Esophagus (tissue), 2 donors: Measurements from ENCODE around the gene PHF21A. TPM values are rescaled to one million over a fixed set of nuclear protein-coding genes. Genes with fewer than 3 reads are reported as not detected.

Experiments used
- H3K27ac ChIP-seq, 2 donors: one replicate each; pipeline ENCODE4 v1.5.1; 2013; ENCODE audit warnings: low read depth in 2 of 2, mild to moderate bottlenecking in 2 of 2, inconsistent platforms in 1 of 2, low read length in 1 of 2, moderate library complexity in 1 of 2
- H3K27me3 ChIP-seq, 2 donors: one replicate each; pipeline ENCODE4 v1.6.1; 2013; ENCODE audit warnings: low read length in 2 of 2, control low read depth in 1 of 2, mild to moderate bottlenecking in 1 of 2; ENCODE audit not compliant: insufficient read depth in 2 of 2, control insufficient read depth in 1 of 2
- H3K36me3 ChIP-seq, 2 donors: one replicate each; pipeline ENCODE4 v1.6.1; 2013; ENCODE audit warnings: low read length in 1 of 2; ENCODE audit not compliant: control insufficient read depth in 2 of 2, insufficient read depth in 2 of 2
- H3K4me1 ChIP-seq, 2 donors: one replicate each; pipeline ENCODE4 v1.6.1; 2013; ENCODE audit warnings: low read length in 1 of 2; ENCODE audit not compliant: control insufficient read depth in 2 of 2, insufficient read depth in 2 of 2
- H3K4me3 ChIP-seq, 2 donors: one replicate each; pipeline ENCODE4 v1.5.1; 2013; ENCODE audit warnings: low read length in 2 of 2, mild to moderate bottlenecking in 2 of 2, low read depth in 1 of 2, moderate library complexity in 1 of 2
- H3K9me3 ChIP-seq, 2 donors: one replicate each; pipeline ENCODE4 v1.6.1; 2013; ENCODE audit warnings: mild to moderate bottlenecking in 2 of 2, low read depth in 1 of 2, low read length in 1 of 2, moderate library complexity in 1 of 2; ENCODE audit not compliant: control insufficient read depth in 2 of 2, insufficient read depth in 1 of 2
- WGBS, 2 donors: extraction: QIAGEN DNeasy Blood & Tissue Kit; methylation state at CpG; one replicate each; pipeline ENCODE4 v1.1.7; 2013; 5-methylcytosine and 5-hydroxymethylcytosine counted together
- polyA plus RNA-seq, 2 donors: library from polyadenylated mRNA; stranded (reverse); fragments of 200-250 nt; gene quantifications; one replicate each; pipeline ENCODE4 v1.2.3, GENCODE V29; 2013
- donor health status: healthy with polysubstance abuse.
- donor health status: Bipolar disorder and iron deficiency.

PHF21A gene
- polyA plus RNA-seq, 2 donors: 8.8 to 14.0 TPM

- Histone ChIP-seq H3K9me3 (no peaks in the 10 kb centered on the region), H3K4me3 (no peak overlapping the region), H3K27me3 (no peaks in the 10 kb centered on the region), H3K4me1 (no peaks in the 10 kb centered on the region), H3K36me3 (no peaks in the 10 kb centered on the region), H3K27ac (no peak overlapping the region)
- 80 to 85% methylated on average over 17 of the region's 17 CpGs for WGBS, 2 donors
These were observed 21.3 kb upstream of the PHF21A start for GRCh38 chr11:46142561-46142960.

- Histone ChIP-seq H3K27me3 (no peaks in the 10 kb centered on the region), H3K27ac (no peak overlapping the region), H3K4me1 (no peaks in the 10 kb centered on the region), H3K36me3 (no peaks in the 10 kb centered on the region), H3K4me3 (no peak overlapping the region), H3K9me3 (no peaks in the 10 kb centered on the region)
- WGBS, 2 donors: 94 to 95% methylated on average over 3 of the region's 3 CpGs
These were observed 20.3 kb upstream of the PHF21A start for GRCh38 chr11:46141597-46141996.

- H3K27ac ChIP-seq: no peak overlapping the region
These were observed 13.3 kb upstream of the PHF21A start for GRCh38 chr11:46134540-46134939.

GRCh38 chr11:46134061-46134460 lies 12.8 kb upstream of the PHF21A start:
- no peaks in the 10 kb centered on the region for H3K9me3 ChIP-seq

More at GRCh38 chr11:46134540-46134939, 13.3 kb upstream of the PHF21A start:
- H3K36me3 ChIP-seq: no peaks in the 10 kb centered on the region
- H3K4me1 ChIP-seq: no peaks in the 10 kb centered on the region
- H3K27me3 ChIP-seq: no peaks in the 10 kb centered on the region
- H3K4me3 ChIP-seq: no peak overlapping the region
- H3K9me3 ChIP-seq: no peaks in the 10 kb centered on the region
- 79 to 89% methylated on average over 3 of the region's 3 CpGs for WGBS, 2 donors

GRCh38 chr11:46133119-46133518 lies 11.9 kb upstream of the PHF21A start:
- no peak overlapping the region for H3K4me3 ChIP-seq
- H3K27me3 ChIP-seq: no peaks in the 10 kb centered on the region
- 43 to 52% methylated on average over 3 of the region's 3 CpGs for WGBS, 2 donors
- no peaks in the 10 kb centered on the region for H3K9me3 ChIP-seq
- H3K4me1 ChIP-seq: no peaks in the 10 kb centered on the region
- no peak overlapping the region for H3K27ac ChIP-seq
- H3K36me3 ChIP-seq: no peaks in the 10 kb centered on the region

More at GRCh38 chr11:46134061-46134460, 12.8 kb upstream of the PHF21A start:
- H3K4me3 ChIP-seq: no peak overlapping the region
- no peaks in the 10 kb centered on the region for H3K4me1 ChIP-seq
- no peak overlapping the region for H3K27ac ChIP-seq
- no peaks in the 10 kb centered on the region for H3K27me3 ChIP-seq
- WGBS, 2 donors: 64 to 85% methylated on average over 4 of the region's 4 CpGs
- no peaks in the 10 kb centered on the region for H3K36me3 ChIP-seq

- Histone ChIP-seq H3K4me1 (no peaks in the 10 kb centered on the region), H3K36me3 (no peaks in the 10 kb centered on the region), H3K9me3 (no peaks in the 10 kb centered on the region), H3K4me3 (no peak overlapping the region), H3K27ac (no peak overlapping the region), H3K27me3 (no peaks in the 10 kb centered on the region)
- 70 to 72% methylated on average over 3 of the region's 3 CpGs for WGBS, 2 donors
These were observed 9.2 kb upstream of the PHF21A start for GRCh38 chr11:46130286-46130940.

GRCh38 chr11:46129133-46129532 lies 7.9 kb upstream of the PHF21A start:
- no peaks in the 10 kb centered on the region for H3K9me3 ChIP-seq
- no peaks in the 10 kb centered on the region for H3K27me3 ChIP-seq
- no peak overlapping the region for H3K4me3 ChIP-seq
- no peaks in the 10 kb centered on the region for H3K4me1 ChIP-seq
- H3K36me3 ChIP-seq: no peaks in the 10 kb centered on the region
- no peak overlapping the region for H3K27ac ChIP-seq
- WGBS, 2 donors: 80 to 92% methylated on average over 2 of the region's 2 CpGs

GRCh38 chr11:46127150-46127638 lies 5.9 kb upstream of the PHF21A start:
- Histone ChIP-seq H3K9me3 (no peaks in the 10 kb centered on the region), H3K4me1 (no peaks in the 10 kb centered on the region), H3K4me3 (no peak overlapping the region), H3K27me3 (no peaks in the 10 kb centered on the region), H3K36me3 (no peaks in the 10 kb centered on the region), H3K27ac (no peak overlapping the region)
- WGBS, 2 donors: 28 to 36% methylated on average over 5 of the region's 5 CpGs

- no peak overlapping the region for H3K27ac ChIP-seq
- H3K9me3 ChIP-seq: no peaks in the 10 kb centered on the region
- no peaks in the 10 kb centered on the region for H3K27me3 ChIP-seq
- H3K4me3 ChIP-seq: no peak overlapping the region
- no peaks in the 10 kb centered on the region for H3K36me3 ChIP-seq
- H3K4me1 ChIP-seq: no peaks in the 10 kb centered on the region
- 95 to 96% methylated on average over 3 of the region's 3 CpGs for WGBS, 2 donors
These were observed 4.0 kb upstream of the PHF21A start for GRCh38 chr11:46125284-46125683.
